HG03175 (cell line): Measurements from ENCODE around the gene DUOXA1.

Source experiments
- ATAC-seq: cut with Tn5 transposase; IDR thresholded peaks from one replicate; pipeline ENCODE4 v1.9.1; 2021; ENCODE audit warnings: mild to moderate bottlenecking, moderate library complexity; ENCODE audit not compliant: unreplicated experiment

Gene DUOXA1

GRCh38 chr15:45133561-45133920, 3.9 kb upstream of the DUOXA1 start:
- no peak for ATAC-seq

DNA sequence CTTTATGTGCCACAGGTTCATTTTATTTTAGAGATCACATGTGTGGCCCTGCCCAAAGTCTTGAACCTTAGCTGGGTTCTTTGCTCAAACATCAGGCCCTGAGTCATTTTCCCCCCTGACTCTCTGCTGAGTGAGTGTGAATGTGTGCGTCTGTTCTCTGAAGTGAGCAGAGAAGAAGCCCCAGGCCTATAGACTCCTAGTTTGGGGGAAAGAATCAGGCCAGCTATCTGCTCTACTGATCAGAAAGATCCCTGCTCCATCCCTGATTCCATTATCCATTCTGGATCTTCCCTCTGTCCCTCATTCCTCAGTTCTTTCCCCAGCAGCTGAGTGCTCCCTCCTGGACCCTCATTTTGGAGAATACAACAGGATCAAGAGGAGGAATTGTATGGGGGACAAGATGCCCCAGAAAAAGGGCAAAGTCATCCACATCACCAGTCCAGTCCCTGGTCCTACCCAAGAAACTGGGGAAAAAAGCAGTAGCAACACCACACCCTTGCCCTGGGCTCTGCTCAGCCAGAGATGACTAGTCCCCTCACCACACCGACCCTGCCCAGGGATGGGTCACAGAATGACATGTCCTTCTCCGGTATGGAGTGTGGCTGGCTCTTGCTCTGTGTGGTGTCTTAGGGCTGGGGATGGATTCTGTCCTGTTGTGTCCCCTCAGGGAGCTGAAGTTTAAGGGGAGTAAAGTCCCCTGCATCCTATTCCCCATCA, 3.3 kb upstream of the DUOXA1 start:
- ATAC-seq = no peak

GRCh38 chr15:45131510-45131909, 1.8 kb upstream of the DUOXA1 start:
- ATAC-seq = no peak

GRCh38 chr15:45130291-45131000, 767 bp upstream of the DUOXA1 start:
- no peak for ATAC-seq

DNA sequence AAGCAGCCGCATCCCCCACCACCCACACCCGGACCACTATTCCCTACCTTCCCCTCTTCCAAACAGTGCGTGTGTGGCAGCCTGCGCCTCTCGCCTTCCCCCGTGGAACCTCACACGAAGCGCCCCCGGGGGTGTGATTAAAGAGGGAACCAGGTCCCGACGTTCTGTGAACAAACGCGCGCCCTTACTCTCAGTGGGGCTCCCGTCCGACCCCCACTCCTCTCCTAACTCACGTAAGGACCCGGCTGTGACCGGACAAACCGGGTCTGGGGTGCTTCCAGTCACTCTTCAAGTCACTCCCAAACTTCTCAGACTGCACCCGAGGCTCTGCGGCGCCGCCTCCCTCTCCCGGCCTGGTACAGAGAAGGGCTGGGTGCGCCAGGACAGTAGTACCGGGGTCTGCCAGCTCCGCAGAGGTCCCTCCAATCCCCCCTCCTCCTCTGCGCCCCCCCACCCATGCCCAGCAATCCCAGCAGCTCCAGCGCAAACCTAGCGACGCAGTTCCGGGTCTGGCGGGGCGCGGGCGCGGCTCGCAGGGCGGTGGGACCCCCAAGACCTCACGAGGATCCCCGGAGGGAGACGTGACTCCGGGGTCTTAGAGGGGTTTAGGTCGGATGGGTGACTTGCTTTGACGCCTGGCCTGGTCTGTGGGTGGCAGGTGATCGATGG, 574 bp downstream of the DUOXA1 start:
- ATAC-seq = no peak

- no peak for ATAC-seq
Observed at GRCh38 chr15:45126535-45127158, 3.0 kb downstream of the DUOXA1 start.

- ATAC-seq = no peak
Observed at GRCh38 chr15:45123397-45123796, 6.3 kb downstream of the DUOXA1 start.

GRCh38 chr15:45122719-45123118, 7.0 kb downstream of the DUOXA1 start:
- no peak for ATAC-seq

- ATAC-seq = no peak
Observed at GRCh38 chr15:45121706-45122417, 7.8 kb downstream of the DUOXA1 start.

- no peak for ATAC-seq
Observed at GRCh38 chr15:45121020-45121419, 8.7 kb downstream of the DUOXA1 start.

GRCh38 chr15:45120081-45120972, 9.4 kb downstream of the DUOXA1 start:
- ATAC-seq = no peak

DNA sequence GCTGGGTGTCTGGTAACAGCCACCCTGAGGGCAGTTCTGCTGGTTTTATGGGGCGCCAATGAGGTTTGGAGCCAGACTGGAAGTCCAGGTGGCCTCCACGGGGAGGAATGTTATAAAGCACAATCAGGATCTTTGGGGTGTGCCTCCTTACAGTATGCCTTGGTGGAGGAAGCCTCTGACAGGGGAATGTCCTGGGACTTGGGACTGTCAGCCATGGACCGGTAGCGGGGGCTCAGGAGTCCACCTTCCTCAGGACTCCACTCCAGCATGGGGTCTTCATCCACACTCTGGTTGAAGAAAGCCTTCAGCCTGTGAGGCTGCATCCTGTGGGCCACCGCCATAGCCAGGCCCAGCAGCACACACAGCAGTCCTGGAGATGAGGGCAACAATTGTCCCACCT, 10.7 kb downstream of the DUOXA1 start:
- ATAC-seq = no peak

DNA sequence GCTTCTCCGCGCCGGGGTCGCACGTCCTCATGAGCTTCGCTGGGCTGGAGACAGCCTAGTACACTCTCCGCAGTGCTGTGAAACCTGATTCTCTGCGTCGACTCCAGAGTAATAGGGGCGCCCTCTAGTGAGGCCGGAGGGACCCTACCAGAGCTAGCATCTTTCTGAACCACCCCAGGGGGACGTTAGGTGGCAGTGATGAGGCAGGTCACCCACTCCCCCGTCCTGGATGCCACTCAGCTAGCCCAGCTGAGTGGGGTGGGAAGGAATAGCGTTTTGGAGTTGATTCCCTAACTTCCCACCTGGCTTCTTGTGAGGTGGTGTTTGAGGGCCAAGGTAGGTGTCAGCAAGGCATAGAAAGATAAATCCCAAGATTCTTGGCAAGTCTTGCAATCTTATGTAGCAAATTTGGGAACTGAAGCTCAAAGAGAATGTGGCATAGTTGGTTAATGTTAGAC, 11.5 kb downstream of the DUOXA1 start:
- peak; percentile 94 for ATAC-seq

- ATAC-seq = peak; percentile 10
Observed at GRCh38 chr15:45117308-45118130, 12.2 kb downstream of the DUOXA1 start.

GRCh38 chr15:45116482-45117307, 13.0 kb downstream of the DUOXA1 start:
- no peak for ATAC-seq

- ATAC-seq = no peak
Observed at GRCh38 chr15:45116006-45116481, 13.6 kb downstream of the DUOXA1 start.

GRCh38 chr15:45115312-45115820, 14.3 kb downstream of the DUOXA1 start:
- ATAC-seq = no peak

DNA sequence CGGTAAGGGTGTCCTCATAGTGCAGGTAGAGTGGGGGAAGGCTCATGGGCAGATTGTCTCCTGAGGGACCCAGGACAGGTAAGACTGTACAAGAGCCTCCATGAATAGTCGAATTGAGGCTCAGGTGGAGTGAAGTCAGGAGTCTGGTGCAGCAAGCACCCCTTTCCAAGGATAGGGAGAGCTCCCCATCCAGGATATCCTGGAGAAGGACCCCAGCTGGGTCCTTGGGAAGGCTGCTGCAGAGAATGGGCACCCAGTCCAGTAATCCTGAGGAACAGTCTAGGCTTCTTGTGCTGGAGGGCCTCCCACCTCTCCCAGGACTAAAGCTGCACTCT, 15.0 kb downstream of the DUOXA1 start:
- no peak for ATAC-seq
